ENCODE results near the gene CST4.

- TF ChIP-seq POLR2AphosphoS5 (IDR thresholded peaks at IDR 0.05; ENCODE audit: low read depth), result no peak
- no peak for TF ChIP-seq CTCF (conservative IDR thresholded peaks at IDR 0.05; ENCODE audit: low read depth in 2 of 2)
- TF ChIP-seq, protein P1, sequence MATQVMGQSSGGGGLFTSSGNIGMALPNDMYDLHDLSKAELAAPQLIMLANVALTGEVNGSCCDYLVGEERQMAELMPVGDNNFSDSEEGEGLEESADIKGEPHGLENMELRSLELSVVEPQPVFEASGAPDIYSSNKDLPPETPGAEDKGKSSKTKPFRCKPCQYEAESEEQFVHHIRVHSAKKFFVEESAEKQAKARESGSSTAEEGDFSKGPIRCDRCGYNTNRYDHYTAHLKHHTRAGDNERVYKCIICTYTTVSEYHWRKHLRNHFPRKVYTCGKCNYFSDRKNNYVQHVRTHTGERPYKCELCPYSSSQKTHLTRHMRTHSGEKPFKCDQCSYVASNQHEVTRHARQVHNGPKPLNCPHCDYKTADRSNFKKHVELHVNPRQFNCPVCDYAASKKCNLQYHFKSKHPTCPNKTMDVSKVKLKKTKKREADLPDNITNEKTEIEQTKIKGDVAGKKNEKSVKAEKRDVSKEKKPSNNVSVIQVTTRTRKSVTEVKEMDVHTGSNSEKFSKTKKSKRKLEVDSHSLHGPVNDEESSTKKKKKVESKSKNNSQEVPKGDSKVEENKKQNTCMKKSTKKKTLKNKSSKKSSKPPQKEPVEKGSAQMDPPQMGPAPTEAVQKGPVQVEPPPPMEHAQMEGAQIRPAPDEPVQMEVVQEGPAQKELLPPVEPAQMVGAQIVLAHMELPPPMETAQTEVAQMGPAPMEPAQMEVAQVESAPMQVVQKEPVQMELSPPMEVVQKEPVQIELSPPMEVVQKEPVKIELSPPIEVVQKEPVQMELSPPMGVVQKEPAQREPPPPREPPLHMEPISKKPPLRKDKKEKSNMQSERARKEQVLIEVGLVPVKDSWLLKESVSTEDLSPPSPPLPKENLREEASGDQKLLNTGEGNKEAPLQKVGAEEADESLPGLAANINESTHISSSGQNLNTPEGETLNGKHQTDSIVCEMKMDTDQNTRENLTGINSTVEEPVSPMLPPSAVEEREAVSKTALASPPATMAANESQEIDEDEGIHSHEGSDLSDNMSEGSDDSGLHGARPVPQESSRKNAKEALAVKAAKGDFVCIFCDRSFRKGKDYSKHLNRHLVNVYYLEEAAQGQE (IDR thresholded peaks at IDR 0.05; ENCODE audit: unreplicated experiment), result no peak
- no peak for TF ChIP-seq EZH2phosphoT487 (IDR thresholded peaks at IDR 0.05; ENCODE audit: unreplicated experiment)
- no peak for TF ChIP-seq EZH2 (IDR thresholded peaks at IDR 0.05; ENCODE audit: low read depth, unreplicated experiment)
- no peak for TF ChIP-seq CREB1 (CRISPR knock-in tag; IDR thresholded peaks at IDR 0.05; ENCODE audit: low read depth)
- no peak for TF ChIP-seq STAT1 (IDR thresholded peaks at IDR 0.05; ENCODE audit: unreplicated experiment)
These were observed 30.5 kb downstream of the CST4 start for GRCh38 chr20:23658336-23658735.

Data from GM23338 (cell line).